HUDEP-2 (cell line): ENCODE results near the gene RPS27L.

ENCODE experiments used
- DNase-seq, 76 experiments: peaks; one replicate each; lab custom pipeline; 2025; ENCODE audit not compliant: unreplicated experiment in 76 of 76; lab: John Stamatoyannopoulos, UW

RPS27L gene

GRCh38 chr15:63188247-63188925 lies 31.1 kb upstream of the RPS27L start:
- DNase-seq, result no peak

DNA sequence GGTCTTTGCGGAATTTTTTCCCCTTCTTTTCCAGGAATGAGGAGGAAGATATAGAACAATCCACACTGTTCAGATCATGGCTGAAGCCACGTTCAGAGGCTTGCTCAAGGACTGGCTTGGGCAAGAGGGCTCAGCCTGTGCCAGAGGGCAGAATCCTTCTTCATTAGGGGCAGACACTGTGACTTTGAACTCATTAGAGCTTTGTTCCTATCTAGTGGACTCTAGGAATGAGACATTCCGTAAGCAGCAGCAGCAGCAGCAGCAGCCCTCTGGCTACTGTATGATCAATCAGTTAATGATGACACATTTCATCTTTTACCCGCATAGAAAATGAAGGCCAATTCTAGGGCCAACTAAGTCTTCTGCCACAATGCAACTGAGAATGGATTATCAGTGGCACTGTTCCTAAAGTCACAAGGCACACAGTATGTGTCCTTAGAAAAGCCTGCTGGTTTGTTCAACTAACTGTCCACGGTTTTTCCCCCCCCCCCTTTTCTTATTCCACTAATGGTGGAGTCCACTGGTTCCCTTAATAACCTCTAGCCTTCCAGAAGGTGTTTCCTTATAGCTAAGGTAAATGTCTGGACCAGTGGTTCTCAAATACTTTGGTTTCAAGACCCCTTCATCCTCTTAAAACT lies 30.4 kb upstream of the RPS27L start:
- DNase-seq, result no peak

GRCh38 chr15:63186065-63186464 lies 28.8 kb upstream of the RPS27L start:
- no peak for DNase-seq

- DNase-seq, result no peak
Measured at GRCh38 chr15:63185206-63185605, 27.9 kb upstream of the RPS27L start.

- no peak for DNase-seq
Measured at GRCh38 chr15:63181648-63182047, 24.4 kb upstream of the RPS27L start.

GRCh38 chr15:63180746-63181145 lies 23.5 kb upstream of the RPS27L start:
- no peak for DNase-seq

- no peak for DNase-seq
Measured at GRCh38 chr15:63178034-63178433, 20.8 kb upstream of the RPS27L start.

GRCh38 chr15:63176302-63176701 lies 19.0 kb upstream of the RPS27L start:
- no peak for DNase-seq

DNA sequence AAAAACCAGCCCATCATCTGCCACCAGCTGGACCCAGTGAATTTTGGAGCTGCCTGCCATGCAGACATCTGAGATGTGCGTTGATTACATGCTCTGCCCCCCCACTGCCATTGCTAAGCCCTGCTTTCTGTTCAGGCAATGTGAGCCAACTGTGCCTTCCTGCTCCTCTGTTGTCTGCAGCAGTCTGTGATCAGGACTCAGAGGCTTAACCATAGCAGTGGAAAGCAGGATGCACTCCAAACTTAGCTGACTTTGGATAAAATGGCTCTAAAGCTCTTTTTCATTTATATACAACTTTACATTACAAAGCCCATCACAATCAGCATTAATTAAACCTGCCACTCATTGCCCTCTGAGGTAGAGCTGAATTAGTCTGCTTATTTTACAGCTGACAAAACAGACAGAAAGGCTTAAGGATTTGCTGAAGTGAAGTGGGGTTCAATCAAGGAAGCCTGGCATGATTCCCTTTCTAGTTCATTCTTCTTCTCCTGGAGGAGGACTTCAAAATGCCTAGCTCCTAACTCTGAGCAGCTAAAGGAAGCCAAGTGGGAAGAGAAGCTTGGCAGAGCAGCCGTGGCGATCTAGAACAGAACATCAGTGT lies 15.7 kb upstream of the RPS27L start:
- no peak for DNase-seq

- no peak for DNase-seq
Measured at GRCh38 chr15:63172376-63172775, 15.1 kb upstream of the RPS27L start.

GRCh38 chr15:63169788-63170187 lies 12.5 kb upstream of the RPS27L start:
- DNase-seq, result no peak

GRCh38 chr15:63166219-63166618 lies 8.9 kb upstream of the RPS27L start:
- DNase-seq, result peak in 7 of 76 experiments; percentile 2 to 35 (median 17)

DNA sequence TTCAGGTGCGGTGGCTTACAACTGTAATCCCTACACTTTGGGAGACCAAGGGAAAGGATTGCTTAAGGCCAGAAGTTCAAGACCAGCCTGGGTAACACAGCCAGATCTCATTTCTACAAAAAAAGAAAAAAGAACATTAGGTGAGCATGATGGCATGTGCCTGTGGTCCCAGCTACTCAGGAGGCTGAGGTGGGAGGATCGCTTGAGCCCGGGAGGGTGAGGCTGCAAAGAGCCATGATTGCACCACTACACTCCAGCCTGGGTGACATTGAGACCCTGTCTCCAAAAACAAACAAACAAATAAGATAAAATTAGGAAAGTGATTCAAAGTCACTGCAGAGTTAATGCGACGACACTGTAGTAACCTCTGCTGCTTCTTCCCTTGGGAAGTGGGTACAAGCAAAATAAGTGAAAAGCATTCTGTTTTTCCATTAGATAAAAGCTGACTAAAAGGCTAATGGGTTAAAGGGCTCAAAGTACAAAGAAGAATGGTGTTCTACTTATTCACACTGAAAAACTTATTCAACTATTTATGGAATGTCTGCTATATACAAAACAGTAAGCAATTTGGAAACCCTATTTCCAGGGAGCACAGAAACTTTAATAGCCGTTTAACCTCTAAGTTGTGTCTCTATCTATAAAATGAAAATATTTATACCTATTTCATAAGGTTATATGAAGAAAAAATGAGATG lies 8.0 kb upstream of the RPS27L start:
- DNase-seq, result no peak

- DNase-seq, result no peak
Measured at GRCh38 chr15:63163217-63163616, 5.9 kb upstream of the RPS27L start.

- no peak for DNase-seq
Measured at GRCh38 chr15:63160638-63161037, 3.4 kb upstream of the RPS27L start.

GRCh38 chr15:63157891-63158431 lies 684 bp upstream of the RPS27L start:
- peak in 23 of 76 experiments; percentile 3 to 38 (median 14) for DNase-seq

- DNase-seq, result peak in 9 of 76 experiments; percentile 4 to 70 (median 31)
Measured at GRCh38 chr15:63156755-63157117, 541 bp downstream of the RPS27L start.

- DNase-seq, result peak in 1 of 76 experiments; percentile 3
Measured at GRCh38 chr15:63156086-63156710, 1.1 kb downstream of the RPS27L start.

DNA sequence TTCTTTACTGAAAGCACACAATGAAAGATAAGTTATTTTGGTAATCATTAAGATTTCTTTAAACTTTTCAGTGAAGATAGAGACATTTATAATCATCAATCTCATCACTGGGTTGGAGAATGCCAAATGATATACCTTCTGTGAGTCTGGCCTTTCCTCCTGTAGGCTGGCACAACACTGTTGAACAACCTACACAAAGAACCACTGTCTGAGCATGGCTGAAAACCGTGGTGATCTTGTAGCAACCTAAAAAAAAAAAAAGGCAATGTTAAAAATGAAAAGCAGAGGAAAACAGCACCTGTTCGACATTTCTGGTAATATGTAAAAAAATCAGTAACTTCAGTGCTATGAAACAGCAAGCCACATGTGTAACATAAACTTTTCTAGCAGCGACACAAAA lies 1.8 kb downstream of the RPS27L start:
- no peak for DNase-seq

- DNase-seq, result no peak
Measured at GRCh38 chr15:63151665-63152064, 5.6 kb downstream of the RPS27L start.

- DNase-seq, result no peak
Measured at GRCh38 chr15:63146684-63147083, 10.6 kb downstream of the RPS27L start.
